CD4-positive, alpha-beta T cell (primary cell): ENCODE data around the gene PHRF1. TPM values are rescaled to one million over a fixed set of nuclear protein-coding genes. Genes with fewer than 3 reads are reported as not detected.

Experiments used
- ATAC-seq: fragments of 200-7000 bp; cut with Tn5 transposase; one replicate; pipeline ENCODE4 v1.10.0; 2022; ENCODE audit warnings: mild to moderate bottlenecking; ENCODE audit not compliant: poor library complexity
- CTCF ChIA-PET: fragments of 350-600 bp; sonication (Branson Sonifier 250); formaldehyde crosslinking; loops from one replicate; lab custom pipeline; 2021; ENCODE audit warnings: antibody characterized with exemption, inconsistent platforms; lab: Charles Lee
- POLR2A ChIA-PET: fragments of 350-600 bp; sonication (Branson Sonifier 250); formaldehyde crosslinking; loops from one replicate; lab custom pipeline; 2021; ENCODE audit warnings: antibody characterized with exemption, inconsistent platforms; lab: Charles Lee
- DNase-seq, 14 experiments: peaks; one replicate each; pipeline ENCODE4 v3.0.0-alpha.2; 2013 to 2020; ENCODE audit warnings: mixed read lengths in 2 of 14
- H3K27ac ChIP-seq, 2 donors: one replicate each; pipeline versions ENCODE4 v1.5.1 to v1.7.0; 2013; ENCODE audit warnings: low read length in 2 of 2, low read depth in 1 of 2, mild to moderate bottlenecking in 1 of 2
- H3K27me3 ChIP-seq, 2 experiments: 1 replicate in 1 of 2; 2 replicates in 1 of 2; pipeline versions ENCODE4 v1.6.1 to v1.7.0; 2013; ENCODE audit warnings: low read length in 2 of 2, control low read depth in 1 of 2, mild to moderate bottlenecking in 1 of 2, moderate library complexity in 1 of 2; ENCODE audit not compliant: insufficient read depth in 2 of 2, control insufficient read depth in 1 of 2
- H3K36me3 ChIP-seq: one replicate; pipeline ENCODE4 v1.6.1; 2013; ENCODE audit warnings: low read length, control low read depth; ENCODE audit not compliant: insufficient read depth
- H3K4me1 ChIP-seq: one replicate; pipeline ENCODE4 v1.6.1; 2013; ENCODE audit warnings: low read length, control low read depth; ENCODE audit not compliant: insufficient read depth
- H3K4me3 ChIP-seq: one replicate; pipeline ENCODE4 v1.5.1; 2013; ENCODE audit warnings: mild to moderate bottlenecking, low read length, moderate library complexity
- H3K9me3 ChIP-seq, 2 experiments: 1 replicate in 1 of 2; 2 replicates in 1 of 2; pipeline versions ENCODE4 v1.6.1 to v1.7.0; 2013; ENCODE audit warnings: low read length in 2 of 2, mild to moderate bottlenecking in 2 of 2, control low read depth in 1 of 2, moderate library complexity in 1 of 2; ENCODE audit not compliant: control insufficient read depth in 1 of 2, insufficient read depth in 1 of 2
- H3K27ac Mint-ChIP-seq: one replicate; pipeline ENCODE4 v1.8.0; 2020; ENCODE audit warnings: mixed read lengths
- H3K27me3 Mint-ChIP-seq: one replicate; pipeline ENCODE4 v1.8.0; 2021; ENCODE audit warnings: mixed read lengths
- H3K36me3 Mint-ChIP-seq: one replicate; pipeline ENCODE4 v1.8.0; 2021; ENCODE audit warnings: low read depth, mixed read lengths
- H3K4me1 Mint-ChIP-seq: one replicate; pipeline ENCODE4 v1.8.0; 2021; ENCODE audit warnings: low read depth, mixed read lengths
- H3K4me3 Mint-ChIP-seq: one replicate; pipeline ENCODE4 v1.8.0; 2020; ENCODE audit warnings: mild to moderate bottlenecking, mixed read lengths
- H3K9me3 Mint-ChIP-seq: one replicate; pipeline ENCODE4 v1.8.0; 2020; ENCODE audit warnings: mixed read lengths
- CTCF ChIP-seq: fragments of 200-600 bp; IDR thresholded peaks from one replicate; pipeline ENCODE4 v1.8.0; 2022; ENCODE audit warnings: antibody characterized with exemption, mild to moderate bottlenecking
- intact Hi-C, 2 experiments: fragments of 100-400 bp; cut with DNase I in 1 of 2; cut with micrococcal nuclease in 1 of 2; formaldehyde crosslinking; loops; one replicate each; pipeline versions ENCODE4 v1.15.1 to v1.9.0; 2023 to 2025; cut with DNase I, micrococcal nuclease
- total RNA-seq, 174 experiments: library from RNA in 2 of 174; stranded (reverse) in 2 of 174; gene quantifications; one replicate each; pipeline ENCODE4 v1.2.3 and lab custom pipeline; 2021 to 2026

PHRF1 gene
- total RNA-seq, 2 experiments from 2014 or later, result 37.1 to 37.6 TPM

- no peaks in the 10 kb centered on the region for H3K27me3 ChIP-seq
- CTCF ChIA-PET, result no interaction called here
- H3K27ac ChIP-seq, result no peak overlapping the region
- ATAC-seq, result no peak
- H3K4me3 ChIP-seq, result no peak overlapping the region
- intact Hi-C loops, result no loop called here
- peaks cover 75% of the 10 kb centered on the region for H3K36me3 ChIP-seq
- H3K4me1 ChIP-seq, result peaks cover 17% of the 10 kb centered on the region
- Mint-ChIP-seq H3K27me3 (no peaks in the 10 kb centered on the region), H3K4me1 (peaks cover 14% of the 10 kb centered on the region), H3K36me3 (peaks cover 93% of the 10 kb centered on the region), H3K27ac (no peak overlapping the region), H3K9me3 (no peaks in the 10 kb centered on the region), H3K4me3 (no peak overlapping the region)
- no peak for DNase-seq
- no peak for TF ChIP-seq CTCF
- no peaks in the 10 kb centered on the region for H3K9me3 ChIP-seq
- POLR2A ChIA-PET, result no interaction called here
These were observed 16.2 kb downstream of the PHRF1 start for GRCh38 chr11:592501-592900.

GRCh38 chr11:592918-593317 is 16.6 kb downstream of the PHRF1 start:
- Mint-ChIP-seq H3K9me3 (no peaks in the 10 kb centered on the region), H3K27ac (no peak overlapping the region), H3K4me1 (peaks cover 10% of the 10 kb centered on the region), H3K27me3 (no peaks in the 10 kb centered on the region), H3K36me3 (peaks cover 88% of the 10 kb centered on the region), H3K4me3 (no peak overlapping the region)
- Histone ChIP-seq H3K27me3 (no peaks in the 10 kb centered on the region), H3K4me3 (no peak overlapping the region), H3K4me1 (peaks cover 13% of the 10 kb centered on the region), H3K36me3 (peaks cover 76% of the 10 kb centered on the region), H3K9me3 (no peaks in the 10 kb centered on the region), H3K27ac (no peak overlapping the region)
- no peak for ATAC-seq
- ChIA-PET POLR2A (no interaction called here), CTCF (no interaction called here)
- no peak for TF ChIP-seq CTCF
- no peak for DNase-seq
- intact Hi-C loops, result loop anchor here in 1 of 2 experiments (1.0 kb wide), 1 partner anchor 17 kb away; no protein-coding TSS in a partner anchor

GRCh38 chr11:593347-593746 is 17.1 kb downstream of the PHRF1 start:
- no peaks in the 10 kb centered on the region for H3K27me3 Mint-ChIP-seq
- Histone ChIP-seq H3K4me1 (peaks cover 8% of the 10 kb centered on the region), H3K4me3 (no peak overlapping the region), H3K36me3 (peaks cover 80% of the 10 kb centered on the region), H3K9me3 (no peaks in the 10 kb centered on the region), H3K27ac (no peak overlapping the region), H3K27me3 (no peaks in the 10 kb centered on the region)
- no peak overlapping the region for H3K27ac Mint-ChIP-seq
- ATAC-seq (no peak), DNase-seq (no peak)
- H3K4me3 Mint-ChIP-seq, result no peak overlapping the region
- H3K9me3 Mint-ChIP-seq, result no peaks in the 10 kb centered on the region
- intact Hi-C loops, result loop anchor here in 1 of 2 experiments (1.0 kb wide), 1 partner anchor 17 kb away; no protein-coding TSS in a partner anchor
- CTCF ChIA-PET, result no interaction called here
- no peak for TF ChIP-seq CTCF
- H3K36me3 Mint-ChIP-seq, result peaks cover 88% of the 10 kb centered on the region
- H3K4me1 Mint-ChIP-seq, result peaks cover 5% of the 10 kb centered on the region
- POLR2A ChIA-PET, result no interaction called here
